SK-N-SH (cell line): ENCODE data around the gene MRTFB. TPM values are rescaled to one million over a fixed set of nuclear protein-coding genes. Genes with fewer than 3 reads are reported as not detected.

Experiments used
- CTCF ChIA-PET: fragments of 300-600, 350-600 bp; formaldehyde crosslinking; extraction: SDS; loops from one replicate; lab custom pipeline; 2021; lab: Yijun Ruan, JAX
- POLR2A ChIA-PET: fragments of 350-600 bp; sonication (Branson Sonifier 250); formaldehyde crosslinking; extraction: SDS; loops from one replicate; lab custom pipeline; 2020; ENCODE audit warnings: antibody characterized with exemption, inconsistent platforms; lab: Yijun Ruan, JAX
- DNase-seq: peaks from one replicate; pipeline ENCODE4 v3.0.0; 2012
- H2AFZ ChIP-seq: fragments of 200-600 bp; sonication (generic); 2 replicates; pipeline ENCODE4 v1.8.1; 2016; ENCODE audit warnings: antibody characterized with exemption, mild to moderate bottlenecking, low read depth
- H3F3A ChIP-seq: fragments of 200-600 bp; sonication (generic); replicated peaks from 2 replicates; pipeline ENCODE3; 2016; ENCODE audit warnings: antibody characterized with exemption, mild to moderate bottlenecking; ENCODE audit not compliant: insufficient read depth
- H3K27ac ChIP-seq, 2 experiments: fragments of 200-500 bp in 1 of 2; fragments of 200-600 bp in 1 of 2; sonication (Bioruptor generic) in 1 of 2; sonication (generic), shearing (Covaris generic) in 1 of 2; 2 replicates each; pipeline versions ENCODE4 v1.5.1 to v1.6.1; 2014 to 2016; ENCODE audit warnings: low read depth in 2 of 2, inconsistent platforms in 1 of 2, low read length in 1 of 2, mild to moderate bottlenecking in 1 of 2, mixed read lengths in 1 of 2
- H3K27me3 ChIP-seq: fragments of 200-600 bp; sonication (generic), shearing (Covaris generic); 2 replicates; pipeline ENCODE4 v1.6.1; 2016; ENCODE audit warnings: mixed run types; ENCODE audit not compliant: insufficient read depth
- H3K36me3 ChIP-seq, 2 experiments: fragments of 200-500 bp in 1 of 2; fragments of 200-600 bp in 1 of 2; sonication (Bioruptor generic) in 1 of 2; sonication (generic) in 1 of 2; replicated peaks in 1 of 2; 2 replicates each; pipeline versions ENCODE3 to v1.5.1; 2014 to 2016; ENCODE audit warnings: low read length in 1 of 2, mild to moderate bottlenecking in 1 of 2; ENCODE audit not compliant: insufficient read depth in 2 of 2, control insufficient read depth in 1 of 2
- H3K4me1 ChIP-seq, 2 experiments: fragments of 200-500 bp in 1 of 2; fragments of 200-600 bp in 1 of 2; sonication (Bioruptor generic) in 1 of 2; sonication (generic), shearing (Covaris generic) in 1 of 2; 2 replicates each; pipeline versions ENCODE4 v1.5.1 to v1.6.1; 2014 to 2016; ENCODE audit warnings: low read depth in 1 of 2, low read length in 1 of 2, mixed run types in 1 of 2; ENCODE audit not compliant: insufficient read depth in 2 of 2, control insufficient read depth in 1 of 2
- H3K4me2 ChIP-seq: fragments of 200-600 bp; sonication (generic), shearing (Covaris generic); 2 replicates; pipeline ENCODE4 v1.6.1; 2017; ENCODE audit warnings: mixed run types
- H3K4me3 ChIP-seq, 2 experiments: fragments of 200-500 bp in 1 of 2; fragments of 200-600 bp in 1 of 2; sonication (Bioruptor generic) in 1 of 2; sonication (generic), shearing (Covaris generic) in 1 of 2; 2 replicates each; pipeline versions ENCODE4 v1.5.1 to v1.8.1; 2014 to 2016; ENCODE audit warnings: low read depth in 2 of 2, inconsistent platforms in 1 of 2, low read length in 1 of 2, mild to moderate bottlenecking in 1 of 2, mixed read lengths in 1 of 2, moderate library complexity in 1 of 2
- H3K79me2 ChIP-seq: fragments of 200-600 bp; sonication (generic); 2 replicates; pipeline ENCODE4 v1.8.1; 2017; ENCODE audit warnings: mild to moderate bottlenecking; ENCODE audit not compliant: insufficient read depth
- H3K9ac ChIP-seq: fragments of 200-600 bp; sonication (generic); 2 replicates; pipeline ENCODE4 v1.6.1; 2017; ENCODE audit warnings: mixed run types
- H3K9me2 ChIP-seq: fragments of 200-600 bp; sonication (generic); 2 replicates; pipeline ENCODE4 v1.6.1; 2017; ENCODE audit warnings: mixed run types
- H3K9me3 ChIP-seq: fragments of 200-600 bp; sonication (generic); 2 replicates; pipeline ENCODE4 v1.6.1; 2017; ENCODE audit warnings: mixed run types, mild to moderate bottlenecking, moderate library complexity
- H4K20me1 ChIP-seq: fragments of 200-600 bp; sonication (generic); 2 replicates; pipeline ENCODE4 v1.6.1; 2017; ENCODE audit warnings: mild to moderate bottlenecking, mixed run types; ENCODE audit not compliant: insufficient read depth
- CHD2 ChIP-seq: fragments of 150-350 bp; IDR thresholded peaks from 2 replicates; pipeline ENCODE4 v1.6.1; 2018; ENCODE audit warnings: low read length; ENCODE audit not compliant: partially characterized antibody
- EP300 ChIP-seq, 2 experiments: IDR thresholded peaks; 2 replicates each; pipeline versions ENCODE4 v1.4.0 to v1.6.1; 2012; ENCODE audit warnings: borderline replicate concordance in 1 of 2, low read depth in 1 of 2, low read length in 1 of 2
- EZH2phosphoT487 ChIP-seq: fragments of 200-600 bp; sonication (generic); IDR thresholded peaks from 2 replicates; pipeline ENCODE4 v1.6.1; 2017; ENCODE audit warnings: low read depth, mixed run types, mild to moderate bottlenecking, antibody characterized with exemption, moderate library complexity, borderline replicate concordance
- GABPA ChIP-seq: IDR thresholded peaks from 2 replicates; pipeline ENCODE4 v1.4.0; 2012; ENCODE audit warnings: low read depth, mild to moderate bottlenecking
- MXI1 ChIP-seq: IDR thresholded peaks from 2 replicates; pipeline ENCODE4 v1.6.1; 2012; ENCODE audit warnings: mild to moderate bottlenecking, low read depth, low read length, improper control_type of control experiment
- POLR2AphosphoS5 ChIP-seq: IDR thresholded peaks from 2 replicates; pipeline ENCODE4 v1.6.1; 2012; ENCODE audit warnings: low read depth, low read length
- SIN3A ChIP-seq: IDR thresholded peaks from 2 replicates; pipeline ENCODE4 v1.6.1; 2012; ENCODE audit warnings: low read depth, mild to moderate bottlenecking, low read length, moderate library complexity, borderline replicate concordance
- WGBS: methylation state at CpG from one replicate; pipeline ENCODE4 v1.1.6; 2017; ENCODE audit warnings: low lambda C conversion rate; 5-methylcytosine and 5-hydroxymethylcytosine counted together
- polyA plus RNA-seq, 3 experiments: library from polyadenylated mRNA; depleted of rRNA; stranded (reverse); fragments of >200 nt; gene quantifications; 2 replicates each; pipeline ENCODE4 v1.2.3, GENCODE V29; 2012
- TF ChIP-seq, protein P1 (sequence below): fragments of 150-350 bp; IDR thresholded peaks from 2 replicates; pipeline ENCODE4 v1.6.1; 2017; ENCODE audit warnings: antibody characterized with exemption, low read length, low read depth, borderline replicate concordance
- TF ChIP-seq, protein P2 (sequence below): fragments of 200-600 bp; sonication (generic); IDR thresholded peaks from 2 replicates; pipeline ENCODE4 v1.6.1; 2017; ENCODE audit warnings: antibody characterized with exemption, mild to moderate bottlenecking, moderate library complexity
- TF ChIP-seq, protein P3 (sequence below): IDR thresholded peaks from 2 replicates; pipeline ENCODE4 v1.4.0; 2012; ENCODE audit warnings: low read depth, borderline replicate concordance
- TF ChIP-seq, protein P4 (sequence below): IDR thresholded peaks from 2 replicates; pipeline ENCODE4 v1.4.0; 2012; ENCODE audit warnings: low read depth

The MRTFB gene
- polyA plus RNA-seq, 1 of the 3 experiments (the other 2 are of a cell fraction), result 3.3 TPM

DNA sequence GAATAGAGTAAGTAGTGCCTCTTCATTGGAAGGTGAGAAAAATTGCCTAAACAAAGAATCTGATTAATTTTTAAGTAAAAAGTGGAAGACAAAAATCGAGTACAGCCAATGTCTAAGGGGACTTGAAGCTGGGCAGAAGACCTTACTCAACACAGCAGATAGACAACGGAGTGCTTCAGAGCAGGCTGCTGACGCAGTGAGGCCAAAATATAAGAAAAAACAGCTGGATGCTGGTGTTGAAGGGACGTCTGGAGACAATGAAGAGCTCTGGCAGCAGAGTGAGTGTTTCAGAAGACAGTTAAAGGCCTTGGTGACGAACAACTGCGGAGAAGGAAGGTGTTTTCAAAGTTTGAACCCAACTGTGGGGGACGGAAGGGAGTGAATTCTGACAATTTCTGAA, 169.8 kb downstream of the MRTFB start:
- H3K27ac ChIP-seq, result no peak overlapping the region
- WGBS, result 88% methylated on average over 7 of the region's 7 CpGs

DNA sequence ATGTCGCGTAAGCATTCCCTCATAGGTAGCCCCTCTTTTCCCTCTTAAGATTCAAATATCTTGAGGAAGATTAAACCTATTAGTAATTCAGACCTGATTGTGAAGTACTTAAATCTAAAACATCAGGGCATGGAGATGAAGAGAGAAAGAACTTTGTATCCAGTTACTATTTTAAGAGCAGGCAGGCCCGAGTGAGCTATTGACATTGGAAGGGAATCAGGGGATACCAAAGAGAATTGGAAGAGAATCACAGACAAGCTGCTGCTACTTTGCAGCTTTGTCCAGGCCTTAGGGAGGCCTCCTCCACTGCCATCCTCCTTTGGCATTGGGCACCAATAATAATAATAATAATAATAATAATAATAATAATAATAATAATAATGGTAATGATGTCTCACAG, 170.5 kb downstream of the MRTFB start:
- no peaks in the 10 kb centered on the region for H3K27me3 ChIP-seq
- no peak for DNase-seq
- ChIA-PET POLR2A (no interaction called here), CTCF (interaction anchor here (3.0 kb wide), 1 partner anchor 8 kb away, joined by 17 read pairs; no protein-coding TSS in a partner anchor)
- H3K9ac ChIP-seq, result no peak overlapping the region
- H4K20me1 ChIP-seq, result no peaks in the 10 kb centered on the region
- no peak overlapping the region for H3K4me3 ChIP-seq
- H3K9me2 ChIP-seq, result no peaks in the 10 kb centered on the region
- no peak overlapping the region for H2AFZ ChIP-seq
- no peaks in the 10 kb centered on the region for H3K79me2 ChIP-seq
- peaks cover 42 to 62% of the 10 kb centered on the region in 2 experiments for H3K36me3 ChIP-seq
- no peaks in the 10 kb centered on the region for H3F3A ChIP-seq
- H3K4me2 ChIP-seq, result no peak overlapping the region
- no peaks in the 10 kb centered on the region for H3K9me3 ChIP-seq
- 95% methylated on average over 3 of the region's 3 CpGs for WGBS
- H3K27ac ChIP-seq, result no peak overlapping the region
- TF ChIP-seq MXI1 (no peak), CHD2 (no peak), GABPA (no peak), SIN3A (no peak), EP300 (IDR thresholded peaks at IDR 0.05; ENCODE audit: borderline replicate concordance in 1 of 2, low read depth in 1 of 2, low read length in 1 of 2) (no peak), EZH2phosphoT487 (no peak)
- TF ChIP-seq, protein P1, sequence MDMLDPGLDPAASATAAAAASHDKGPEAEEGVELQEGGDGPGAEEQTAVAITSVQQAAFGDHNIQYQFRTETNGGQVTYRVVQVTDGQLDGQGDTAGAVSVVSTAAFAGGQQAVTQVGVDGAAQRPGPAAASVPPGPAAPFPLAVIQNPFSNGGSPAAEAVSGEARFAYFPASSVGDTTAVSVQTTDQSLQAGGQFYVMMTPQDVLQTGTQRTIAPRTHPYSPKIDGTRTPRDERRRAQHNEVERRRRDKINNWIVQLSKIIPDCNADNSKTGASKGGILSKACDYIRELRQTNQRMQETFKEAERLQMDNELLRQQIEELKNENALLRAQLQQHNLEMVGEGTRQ, result no peak
- TF ChIP-seq, protein P2, sequence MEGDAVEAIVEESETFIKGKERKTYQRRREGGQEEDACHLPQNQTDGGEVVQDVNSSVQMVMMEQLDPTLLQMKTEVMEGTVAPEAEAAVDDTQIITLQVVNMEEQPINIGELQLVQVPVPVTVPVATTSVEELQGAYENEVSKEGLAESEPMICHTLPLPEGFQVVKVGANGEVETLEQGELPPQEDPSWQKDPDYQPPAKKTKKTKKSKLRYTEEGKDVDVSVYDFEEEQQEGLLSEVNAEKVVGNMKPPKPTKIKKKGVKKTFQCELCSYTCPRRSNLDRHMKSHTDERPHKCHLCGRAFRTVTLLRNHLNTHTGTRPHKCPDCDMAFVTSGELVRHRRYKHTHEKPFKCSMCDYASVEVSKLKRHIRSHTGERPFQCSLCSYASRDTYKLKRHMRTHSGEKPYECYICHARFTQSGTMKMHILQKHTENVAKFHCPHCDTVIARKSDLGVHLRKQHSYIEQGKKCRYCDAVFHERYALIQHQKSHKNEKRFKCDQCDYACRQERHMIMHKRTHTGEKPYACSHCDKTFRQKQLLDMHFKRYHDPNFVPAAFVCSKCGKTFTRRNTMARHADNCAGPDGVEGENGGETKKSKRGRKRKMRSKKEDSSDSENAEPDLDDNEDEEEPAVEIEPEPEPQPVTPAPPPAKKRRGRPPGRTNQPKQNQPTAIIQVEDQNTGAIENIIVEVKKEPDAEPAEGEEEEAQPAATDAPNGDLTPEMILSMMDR, result no peak
- TF ChIP-seq, protein P3, sequence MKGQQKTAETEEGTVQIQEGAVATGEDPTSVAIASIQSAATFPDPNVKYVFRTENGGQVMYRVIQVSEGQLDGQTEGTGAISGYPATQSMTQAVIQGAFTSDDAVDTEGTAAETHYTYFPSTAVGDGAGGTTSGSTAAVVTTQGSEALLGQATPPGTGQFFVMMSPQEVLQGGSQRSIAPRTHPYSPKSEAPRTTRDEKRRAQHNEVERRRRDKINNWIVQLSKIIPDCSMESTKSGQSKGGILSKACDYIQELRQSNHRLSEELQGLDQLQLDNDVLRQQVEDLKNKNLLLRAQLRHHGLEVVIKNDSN, result no peak
- TF ChIP-seq, protein P4, sequence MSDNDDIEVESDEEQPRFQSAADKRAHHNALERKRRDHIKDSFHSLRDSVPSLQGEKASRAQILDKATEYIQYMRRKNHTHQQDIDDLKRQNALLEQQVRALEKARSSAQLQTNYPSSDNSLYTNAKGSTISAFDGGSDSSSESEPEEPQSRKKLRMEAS, result no peak
- H3K4me1 ChIP-seq, result no peaks in the 10 kb centered on the region

More for the DNA sequence above, 169.8 kb downstream of the MRTFB start:
- no peaks in the 10 kb centered on the region for H3F3A ChIP-seq
- no peaks in the 10 kb centered on the region for H3K9me2 ChIP-seq
- no peak overlapping the region for H3K4me3 ChIP-seq
- no peaks in the 10 kb centered on the region for H3K9me3 ChIP-seq
- no peaks in the 10 kb centered on the region for H3K27me3 ChIP-seq
- no peaks in the 10 kb centered on the region for H4K20me1 ChIP-seq
- ChIA-PET POLR2A (no interaction called here), CTCF (interaction anchor here (1.1 to 3.0 kb wide), 3 partner anchors 8 to 322 kb away, joined by 4 to 17 read pairs (median 6); partner anchors contain the start of gene ERCC4)
- no peak overlapping the region for H3K4me2 ChIP-seq
- no peaks in the 10 kb centered on the region for H3K79me2 ChIP-seq
- TF ChIP-seq POLR2AphosphoS5, result no peak
- no peak for TF ChIP-seq MXI1
- no peak for TF ChIP-seq CHD2
- no peak overlapping the region for H2AFZ ChIP-seq
- H3K4me1 ChIP-seq, result no peaks in the 10 kb centered on the region
- no peak for DNase-seq
- H3K36me3 ChIP-seq, result peaks cover 42 to 55% of the 10 kb centered on the region in 2 experiments
- H3K9ac ChIP-seq, result no peak overlapping the region
